Stimulated activated CD4-positive, alpha-beta T cell treated with anti-CD3 and anti-CD28 coated beads, Interleukin-15, amount 100 ng/mL, for 24 hours (primary cell): ENCODE measurements around the gene RTKN2.

Source experiments
- DNase-seq: peaks from one replicate; pipeline ENCODE4 v3.0.0-alpha.2; 2020

RTKN2 gene

GRCh38 chr10:62170732-62171131 is 97.9 kb downstream of the RTKN2 start:
- no peak for DNase-seq

GRCh38 chr10:62166331-62167131 is 102.1 kb downstream of the RTKN2 start:
- DNase-seq = no peak

- DNase-seq = no peak
Observed at GRCh38 chr10:62165803-62166202, 102.8 kb downstream of the RTKN2 start.

- no peak for DNase-seq
Observed at GRCh38 chr10:62163024-62163423, 105.6 kb downstream of the RTKN2 start.

GRCh38 chr10:62162261-62162981 is 106.2 kb downstream of the RTKN2 start:
- no peak for DNase-seq

- no peak for DNase-seq
Observed at GRCh38 chr10:62159351-62159750, 109.3 kb downstream of the RTKN2 start.

- DNase-seq = no peak
Observed at GRCh38 chr10:62157601-62158000, 111.0 kb downstream of the RTKN2 start.

- DNase-seq = no peak
Observed at GRCh38 chr10:62155054-62155680, 113.5 kb downstream of the RTKN2 start.

- no peak for DNase-seq
Observed at GRCh38 chr10:62154231-62154630, 114.4 kb downstream of the RTKN2 start.

GRCh38 chr10:62153191-62153590 is 115.5 kb downstream of the RTKN2 start:
- DNase-seq = no peak

GRCh38 chr10:62149621-62150020 is 119.0 kb downstream of the RTKN2 start:
- no peak for DNase-seq

GRCh38 chr10:62148155-62148554 is 120.5 kb downstream of the RTKN2 start:
- no peak for DNase-seq

- no peak for DNase-seq
Observed at GRCh38 chr10:62147425-62147824, 121.2 kb downstream of the RTKN2 start.

GRCh38 chr10:62136931-62137330 is 131.7 kb downstream of the RTKN2 start:
- DNase-seq = no peak

GRCh38 chr10:62133618-62134017 is 135.0 kb downstream of the RTKN2 start:
- no peak for DNase-seq
